BJ (cell line): ENCODE results near the gene FAM186B. TPM values are rescaled to one million over a fixed set of nuclear protein-coding genes. Genes with fewer than 3 reads are reported as not detected.

Source experiments
- CTCF ChIA-PET: fragments of 350-600 bp; formaldehyde crosslinking; extraction: SDS; loops from one replicate; lab custom pipeline; 2021; ENCODE audit warnings: antibody characterized with exemption, inconsistent platforms; lab: Yijun Ruan, JAX
- POLR2A ChIA-PET: fragments of 300-600 bp; sonication (Branson Sonifier 250); formaldehyde crosslinking; extraction: SDS; loops from one replicate; lab custom pipeline; 2021; ENCODE audit warnings: antibody characterized with exemption; lab: Charles Lee
- DNase-seq: peaks from one replicate; pipeline ENCODE4 v3.0.0-alpha.2; 2011; ENCODE audit warnings: low read depth
- H3K27me3 ChIP-seq: 2 replicates; pipeline ENCODE4 v1.6.0; 2011; ENCODE audit warnings: low read length; ENCODE audit not compliant: control insufficient read depth, insufficient read depth
- H3K36me3 ChIP-seq: 2 replicates; pipeline ENCODE4 v1.5.1; 2011; ENCODE audit warnings: low read length; ENCODE audit not compliant: control insufficient read depth, insufficient read depth
- H3K4me3 ChIP-seq: 2 replicates; pipeline ENCODE4 v1.5.1; 2011; ENCODE audit warnings: low read depth, mild to moderate bottlenecking, control low read depth, low read length
- CTCF ChIP-seq: IDR thresholded peaks from 2 replicates; pipeline ENCODE4 v1.5.1; 2011; ENCODE audit warnings: low read depth, mild to moderate bottlenecking, control low read depth, inconsistent platforms, low read length, moderate library complexity; ENCODE audit not compliant: insufficient read depth
- polyA plus RNA-seq: library from polyadenylated mRNA; depleted of rRNA; stranded (reverse); fragments of >200 nt; gene quantifications from 2 replicates; pipeline ENCODE4 v1.2.3, GENCODE V29; 2011; rRNA removed
- small RNA-seq: library from RNA; depleted of rRNA; stranded (forward); fragments of <200 nt; gene quantifications from one replicate; pipeline ENCODE3, GENCODE V24; 2012; ENCODE audit warnings: low replicate concordance, low read depth; ENCODE audit not compliant: insufficient read length

Gene FAM186B
- polyA plus RNA-seq, 1 experiment, result 0.11 TPM

GRCh38 chr12:49538510-49539403, 66.7 kb downstream of the FAM186B start, which contains the start of gene KCNH3:
Gene KCNH3, plus strand, starts transcription at chr12:49539030. Its CDS starts 387 bp downstream, at chr12:49539417.
- POLR2A ChIA-PET, result interaction anchor here (0.6 kb wide), 1 partner anchor 10 kb away, joined by 3 read pairs; no protein-coding TSS in a partner anchor
- Histone ChIP-seq H3K27me3 (peaks cover 29% of the 10 kb centered on the region), H3K4me3 (peak within 1 kb of the TSS; percentile 39), H3K36me3 (no peaks in the 10 kb centered on the region)
- DNase-seq, result no peak
- CTCF ChIA-PET, result interaction anchor here (0.9 to 1.9 kb wide), 5 partner anchors 15 to 203 kb away, joined by 3 to 5 read pairs (median 4); partner anchors contain the start of gene TMBIM6
- TF ChIP-seq CTCF, result no peak

DNA sequence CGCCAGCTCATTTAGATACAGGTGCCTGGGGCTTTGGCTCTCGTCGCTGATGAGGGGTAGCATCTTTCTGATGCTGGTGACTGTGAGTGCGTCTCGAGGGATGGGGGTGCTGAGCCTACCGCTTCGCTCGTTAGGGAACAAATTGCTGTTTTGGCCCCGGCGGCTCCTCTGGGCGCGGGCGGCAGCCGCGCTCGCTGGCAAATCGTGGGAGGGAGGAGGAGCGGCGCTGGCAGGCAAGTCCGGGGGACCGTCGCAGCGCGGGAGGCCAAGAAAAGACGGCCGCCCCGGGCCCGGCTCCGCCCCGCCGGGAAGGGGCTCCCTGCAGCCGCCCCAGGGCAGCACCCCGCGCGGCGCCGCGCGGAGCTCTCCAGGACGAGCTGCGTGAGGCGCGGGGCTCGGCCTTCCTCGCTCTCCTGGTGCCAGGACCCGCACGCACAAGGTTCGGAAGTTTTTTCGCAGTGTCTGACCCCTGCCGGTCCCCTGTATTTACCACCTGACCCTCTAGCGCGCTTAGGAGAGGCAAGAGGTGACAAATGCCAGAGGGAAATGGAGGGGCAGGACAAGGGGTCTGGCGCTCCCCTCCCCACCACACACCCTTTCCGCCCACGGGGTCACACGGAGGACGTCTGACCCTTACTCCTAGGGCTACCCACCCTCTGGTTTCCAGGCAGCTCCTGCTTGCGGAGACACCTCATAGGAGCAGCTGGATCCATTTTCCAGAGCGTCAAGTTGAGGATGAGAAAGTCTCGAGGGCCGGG, 67.5 kb downstream of the FAM186B start:
- no peak for TF ChIP-seq CTCF

More for the DNA sequence above, 67.5 kb downstream of the FAM186B start:
- Histone ChIP-seq H3K4me3 (peak overlapping the region; percentile 39), H3K36me3 (no peaks in the 10 kb centered on the region), H3K27me3 (peaks cover 27% of the 10 kb centered on the region)
- CTCF ChIA-PET, result interaction anchor here (0.9 to 1.9 kb wide), 5 partner anchors 15 to 204 kb away, joined by 3 to 5 read pairs (median 4); partner anchors contain the start of gene TMBIM6
- no peak for DNase-seq
- POLR2A ChIA-PET, result interaction anchor here (0.6 kb wide), 2 partner anchors 11 to 55 kb away, joined by 3 read pairs; no protein-coding TSS in a partner anchor

Small RNA genes lying within 50 kb of the gene (small RNA-seq; reads per million reads assigned to genes)
- gene HIGD1AP9, result not detected
- not detected for gene POLR2KP1
- gene RNU6-834P, result not detected

Other genes starting within 250 kb of the FAM186B start
- 23.1 and 29.8 TPM in 2 replicates for gene SPATS2, start 238.2 kb downstream of the FAM186B start, polyA plus RNA-seq
- gene KCNH3, start 66.6 kb downstream of the FAM186B start, polyA plus RNA-seq, result 0.01 and 0.02 TPM in 2 replicates
- 58.6 and 96.0 TPM in 2 replicates for gene MCRS1, start 37.5 kb downstream of the FAM186B start, polyA plus RNA-seq
- 9.8 and 15.0 TPM in 2 replicates for gene PRPF40B, start 17.9 kb upstream of the FAM186B start, polyA plus RNA-seq
- gene FMNL3, start 101.8 kb upstream of the FAM186B start, polyA plus RNA-seq, result 10.6 and 13.3 TPM in 2 replicates
- 771 and 1,002 TPM in 2 replicates for gene TMBIM6, start 135.9 kb upstream of the FAM186B start, polyA plus RNA-seq
- 7.3 and 13.2 TPM in 2 replicates for gene NCKAP5L, start 222.8 kb upstream of the FAM186B start, polyA plus RNA-seq
- 2.6 and 3.5 TPM in 2 replicates for gene BCDIN3D, start 237.5 kb upstream of the FAM186B start, polyA plus RNA-seq